HL-60/S4 (cell line): ENCODE results near the gene KRTAP12-4.
"Not testable (repeated sequence)": the region's sequence is repeated elsewhere in the genome, so short reads cannot be mapped to it uniquely, and the experiment has no call there.

Experiments
- in situ Hi-C: fragments of 300-500 bp; cut with MboI; formaldehyde crosslinking; loops from 2 replicates; pipeline ENCODE4 v1.14.3; 2022; ENCODE audit warnings: low sequenced_read_pairs

KRTAP12-4 gene, protein sequence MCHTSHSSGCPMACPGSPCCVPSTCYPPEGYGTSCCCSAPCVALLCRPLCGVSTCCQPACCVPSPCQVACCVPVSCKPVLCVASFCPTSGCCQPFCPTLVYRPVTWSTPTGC

DNA sequence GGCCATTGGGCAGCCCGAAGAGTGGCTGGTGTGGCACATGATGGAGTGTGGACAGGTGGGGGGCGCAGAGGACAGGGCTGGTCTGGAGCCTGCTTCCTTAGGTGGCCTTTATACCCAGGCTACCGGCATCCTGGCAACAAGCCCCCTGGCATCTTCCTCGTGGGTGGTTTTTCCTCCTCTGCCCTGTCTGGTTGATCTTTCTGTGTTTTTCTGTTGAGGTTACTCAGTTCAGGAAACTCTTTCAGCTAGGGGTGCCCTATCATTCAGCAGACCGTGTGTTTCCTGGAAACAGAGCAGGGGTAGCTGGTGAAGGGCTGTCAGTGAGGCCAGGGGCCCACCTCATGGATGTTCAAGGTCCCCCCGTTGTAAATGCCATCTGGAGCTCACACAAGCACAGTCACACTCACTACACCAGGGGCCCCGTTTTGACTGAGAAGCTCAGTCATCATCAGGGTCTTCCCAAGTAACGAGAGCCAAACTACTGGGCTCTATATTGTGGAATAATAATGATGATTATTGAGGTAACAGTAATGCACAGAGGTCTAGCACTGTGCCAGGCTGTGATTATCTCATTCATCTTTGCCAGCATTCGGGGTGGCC lies at the start of gene KRTAP12-4:
KRTAP12-4 (minus strand) TSS at position 84 of the 600 bp plus-strand sequence; CDS start at position 39, 45 bp downstream.
- in situ Hi-C loops = no loop called here

DNA sequence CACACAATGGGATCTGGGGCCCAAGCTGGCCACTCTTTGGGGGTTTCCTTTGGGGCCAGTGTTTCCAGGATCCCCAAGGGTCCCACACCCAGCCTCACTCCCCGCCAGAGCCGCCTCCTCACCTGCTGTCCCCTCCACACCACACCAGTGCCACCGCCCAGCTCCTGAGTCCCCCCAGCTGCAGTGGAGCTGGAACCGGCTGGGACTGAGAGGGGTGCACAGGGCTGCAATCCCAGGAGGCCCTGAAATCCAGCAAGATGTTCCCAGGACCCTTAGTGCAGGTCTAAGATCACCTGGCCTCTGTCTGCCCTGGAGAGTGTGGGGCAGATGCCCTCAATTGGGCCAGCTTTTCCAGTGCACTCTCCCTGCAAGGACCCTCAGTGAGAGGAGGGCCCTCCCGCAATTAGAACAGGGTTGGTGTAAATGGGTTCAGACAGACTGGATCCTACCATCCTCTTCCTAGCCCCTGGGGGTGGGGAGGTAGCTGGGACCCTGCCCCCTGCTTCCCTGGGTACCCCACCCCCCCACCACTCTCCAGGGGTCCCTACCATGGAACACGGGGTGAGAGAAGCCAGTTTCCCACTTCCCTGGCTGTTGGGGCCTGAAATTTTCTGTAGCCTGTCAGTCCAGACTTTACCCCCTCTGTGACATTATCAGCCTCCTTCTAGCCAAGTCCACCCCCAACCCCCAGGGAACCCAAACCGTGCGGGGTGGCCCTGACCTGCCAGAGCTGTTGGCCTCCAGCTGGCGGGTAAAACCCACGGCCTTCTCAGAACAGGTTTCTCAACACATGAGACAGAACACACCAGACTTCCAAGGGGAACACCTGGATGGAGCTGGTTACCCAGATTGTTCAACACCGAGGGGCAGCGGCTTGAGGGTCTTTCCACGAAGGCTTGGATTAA lies 49.5 kb upstream of the KRTAP12-4 start:
- in situ Hi-C loops = no loop called here

DNA sequence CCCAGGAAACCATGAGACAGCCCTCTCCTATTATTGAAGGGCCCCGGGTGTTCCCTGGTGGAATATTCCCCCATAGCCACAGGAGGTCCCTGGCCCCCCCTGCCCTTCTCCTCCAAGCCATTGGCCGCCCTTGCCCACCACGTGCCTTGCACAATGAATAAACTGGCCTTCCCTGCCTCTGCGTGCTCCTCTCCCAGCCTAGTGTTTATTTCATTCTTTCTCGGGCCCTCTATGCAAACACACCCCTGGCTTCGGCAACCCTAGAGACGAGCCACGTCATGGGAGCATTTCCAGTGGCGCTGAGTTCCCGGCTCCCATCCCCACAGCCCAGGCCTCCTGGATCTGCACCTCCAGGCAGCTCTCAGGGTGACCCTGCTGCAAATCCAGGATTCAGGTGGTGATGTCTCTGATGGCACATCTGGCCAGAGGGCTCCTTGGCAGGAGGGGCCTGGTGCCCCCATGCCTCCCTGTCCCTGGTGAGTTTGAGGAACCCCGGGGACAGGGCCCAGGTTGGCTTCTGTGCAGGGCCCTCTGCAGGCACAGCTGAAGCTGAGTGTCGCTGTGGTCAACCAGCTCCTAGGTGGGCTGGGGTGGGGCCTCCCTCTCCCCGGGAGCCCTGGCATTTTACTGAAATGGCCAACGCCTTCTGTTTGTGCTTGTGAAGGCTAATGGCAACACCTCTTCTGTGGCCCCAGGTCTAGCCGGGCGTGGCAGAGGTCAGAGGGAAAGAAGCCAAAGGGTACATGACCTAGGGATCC lies 48.7 kb upstream of the KRTAP12-4 start:
- in situ Hi-C loops = no loop called here

DNA sequence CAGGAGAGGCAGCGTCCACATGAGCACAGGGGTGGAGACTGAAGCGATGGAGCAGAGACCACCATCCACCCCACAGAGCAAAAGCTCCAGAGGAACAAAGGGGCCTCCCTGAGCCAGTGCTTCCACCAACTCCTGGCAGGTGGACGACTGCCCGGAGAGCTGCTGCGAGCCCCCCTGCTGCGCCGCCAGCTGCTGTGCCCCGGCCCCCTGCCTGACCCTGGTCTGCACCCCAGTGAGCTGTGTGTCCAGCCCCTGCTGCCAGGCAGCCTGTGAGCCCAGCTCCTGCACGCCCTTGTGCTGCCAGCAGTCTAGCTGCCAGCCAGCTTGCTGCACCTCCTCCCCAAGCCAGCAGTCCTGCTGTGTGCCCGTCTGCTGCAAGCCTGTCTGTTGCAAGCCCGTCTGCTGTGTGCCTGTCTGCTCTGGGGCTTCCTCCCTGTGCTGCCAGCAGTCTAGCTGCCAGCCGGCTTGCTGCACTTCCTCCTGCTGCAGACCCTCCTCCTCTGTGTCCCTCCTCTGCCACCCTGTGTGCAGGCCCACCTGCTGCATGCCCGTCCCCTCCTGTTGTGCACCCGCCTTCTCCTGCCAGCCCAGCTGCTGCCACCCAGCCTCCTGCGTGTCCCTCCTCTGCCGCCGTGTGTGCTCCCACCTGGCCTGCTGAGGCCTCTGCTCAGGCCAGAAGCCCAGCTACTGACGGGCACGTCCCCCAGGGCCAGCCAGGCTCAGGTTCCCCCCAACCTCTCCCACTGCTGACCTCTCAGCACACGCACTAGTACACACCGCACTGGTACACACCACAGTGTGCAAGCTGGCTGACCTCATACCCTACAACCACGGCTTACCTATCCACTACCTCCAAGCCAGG lies 47.9 kb upstream of the KRTAP12-4 start:
- in situ Hi-C loops = no loop called here

DNA sequence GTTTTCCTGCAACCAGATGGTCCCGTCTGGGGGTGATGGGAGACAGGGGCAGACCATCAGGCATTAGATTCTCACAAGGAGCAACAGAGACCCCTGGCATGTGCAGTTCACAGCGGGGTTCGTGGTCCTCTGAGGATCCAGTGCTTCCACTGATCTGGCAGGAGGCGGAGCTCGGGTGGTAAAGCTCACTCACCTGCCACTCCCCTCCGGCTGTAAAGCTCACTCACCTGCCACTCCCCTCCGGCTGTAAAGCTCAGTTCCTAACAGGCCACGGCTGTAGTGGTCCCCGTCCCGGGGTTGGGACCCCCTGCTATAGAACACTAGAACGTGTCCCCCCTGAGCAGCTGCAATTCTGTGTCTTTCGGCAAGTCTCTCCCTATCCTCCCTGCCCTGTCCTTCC lies 47.1 kb upstream of the KRTAP12-4 start:
- in situ Hi-C loops = no loop called here

DNA sequence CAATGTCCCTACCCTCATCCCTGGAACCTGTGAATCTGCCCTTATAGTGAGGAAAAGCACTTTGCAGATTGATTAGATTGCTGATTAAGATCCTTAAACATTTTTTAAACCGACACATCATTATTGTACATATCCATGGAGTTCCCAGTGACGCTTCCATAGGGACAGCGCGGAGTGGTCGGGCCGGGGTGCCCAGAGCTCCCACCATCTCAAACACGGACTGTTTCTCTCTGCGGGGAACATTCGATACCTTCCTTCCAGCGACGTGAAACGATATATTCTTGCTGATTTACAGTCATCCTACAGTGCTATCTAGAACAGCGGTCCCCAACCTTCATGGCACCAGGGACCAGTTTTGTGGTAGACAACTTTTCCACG lies 46.6 kb upstream of the KRTAP12-4 start:
- in situ Hi-C loops = no loop called here

DNA sequence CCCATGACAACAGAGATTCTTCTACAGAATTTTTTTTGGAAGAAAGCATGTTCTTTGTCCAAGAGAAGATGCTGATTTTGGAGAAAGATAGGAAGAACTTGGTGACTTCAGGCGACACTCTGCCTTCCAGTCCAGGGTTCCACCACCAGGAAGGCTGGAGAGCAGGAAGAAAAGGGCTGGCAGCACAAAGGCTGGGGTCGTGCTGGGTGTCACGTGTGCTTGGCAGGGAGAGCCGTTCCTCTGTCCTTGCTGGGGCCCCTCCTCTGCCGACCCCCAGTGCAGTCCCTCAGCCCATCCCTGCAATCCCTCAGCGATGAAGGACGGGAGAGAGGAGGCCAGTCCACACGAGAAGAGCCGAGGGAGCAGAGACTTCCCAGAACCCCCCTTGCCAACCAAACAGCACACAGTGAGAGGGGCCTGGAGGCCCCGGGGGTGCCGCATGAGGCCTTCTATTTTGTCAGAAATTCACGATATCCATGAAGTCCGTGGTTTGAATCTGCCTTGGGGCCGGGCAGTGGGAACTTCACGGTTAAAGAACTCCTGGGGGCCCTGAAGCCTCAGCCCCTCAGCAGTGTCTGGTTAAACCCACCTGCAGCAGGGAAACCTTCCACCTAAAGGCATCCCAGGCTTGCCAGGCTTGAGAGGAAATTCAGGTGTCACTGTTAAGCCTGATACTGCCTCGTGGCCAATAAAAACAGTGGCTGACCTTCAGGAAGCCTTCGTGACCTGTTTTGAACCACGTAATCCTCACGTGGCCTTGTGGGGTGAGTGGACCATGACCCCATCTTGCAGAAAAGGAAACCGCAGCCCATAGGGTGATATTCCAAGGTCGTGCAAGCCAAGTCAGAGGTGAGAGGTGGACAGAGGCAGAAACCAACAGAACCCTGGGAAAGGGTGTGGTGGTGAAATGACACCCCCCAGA lies 45.9 kb upstream of the KRTAP12-4 start:
- in situ Hi-C loops = no loop called here

DNA sequence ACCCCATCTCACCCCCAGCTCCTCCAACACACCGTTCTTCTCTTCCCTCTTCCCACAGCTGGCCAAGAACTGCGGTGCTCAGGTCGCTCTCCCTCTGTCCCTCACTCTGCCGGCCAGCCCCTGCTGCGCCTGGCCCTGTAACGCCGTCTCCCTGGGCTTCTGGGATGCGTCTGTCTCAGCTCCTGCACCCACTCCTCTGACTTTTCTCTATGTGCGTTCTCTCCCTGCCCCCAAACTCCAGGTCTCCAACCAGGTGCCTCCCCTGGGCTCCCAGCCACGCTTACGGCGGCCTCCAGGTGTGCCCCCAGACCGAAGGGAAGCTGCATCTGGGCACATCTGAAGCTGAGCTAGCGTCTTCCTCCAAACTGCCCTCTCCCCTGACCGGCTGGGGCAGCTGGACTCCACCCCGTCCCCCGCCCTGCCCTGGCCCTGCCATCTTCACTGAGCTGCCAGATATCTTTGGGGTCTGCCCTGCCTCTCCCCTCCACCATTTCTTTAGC lies 45.1 kb upstream of the KRTAP12-4 start:
- in situ Hi-C loops = no loop called here

DNA sequence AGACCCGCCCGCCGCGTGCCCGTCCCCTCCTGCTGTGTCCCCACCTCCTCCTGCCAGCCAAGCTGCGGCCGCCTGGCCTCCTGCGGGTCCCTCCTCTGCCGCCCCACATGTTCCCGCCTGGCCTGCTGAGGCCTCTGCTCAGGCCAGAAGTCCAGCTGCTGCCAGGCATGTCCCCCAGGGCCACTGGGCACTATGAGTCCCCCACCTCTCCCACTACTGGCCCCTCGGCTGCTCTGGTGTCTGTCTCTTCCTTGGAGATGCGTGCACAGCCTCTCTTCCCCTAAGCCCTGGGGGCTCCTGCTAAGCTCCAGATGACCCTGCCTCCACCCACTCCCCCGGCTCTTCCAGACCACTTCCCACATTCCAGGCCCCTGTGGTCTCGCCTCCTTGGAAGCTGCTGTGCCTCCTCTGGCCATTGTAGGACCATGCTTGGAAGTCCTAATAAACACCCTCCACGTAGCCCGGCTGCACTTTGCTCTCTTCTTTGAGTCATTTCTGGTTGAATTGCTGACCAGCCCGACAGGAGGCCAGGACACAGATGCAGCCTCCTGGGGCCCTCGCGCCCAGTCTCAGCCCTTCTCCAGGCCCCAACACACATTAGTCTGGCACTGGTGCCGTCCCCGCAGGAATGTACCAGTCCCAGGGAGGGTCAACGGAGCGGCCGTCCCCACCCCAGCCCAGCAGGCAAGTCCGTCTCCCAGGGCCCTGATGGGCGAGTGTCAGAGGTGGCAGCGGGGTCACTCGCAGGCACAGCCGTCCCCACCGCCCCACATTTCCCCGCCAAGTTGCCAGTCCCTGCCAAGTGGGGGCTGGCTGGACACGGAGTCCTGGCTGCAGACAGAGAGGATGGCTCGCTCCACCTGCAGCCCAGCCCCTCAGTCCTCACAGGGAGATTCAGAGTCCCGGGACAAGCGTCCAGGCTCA lies 43.6 kb upstream of the KRTAP12-4 start:
- in situ Hi-C loops = no loop called here

DNA sequence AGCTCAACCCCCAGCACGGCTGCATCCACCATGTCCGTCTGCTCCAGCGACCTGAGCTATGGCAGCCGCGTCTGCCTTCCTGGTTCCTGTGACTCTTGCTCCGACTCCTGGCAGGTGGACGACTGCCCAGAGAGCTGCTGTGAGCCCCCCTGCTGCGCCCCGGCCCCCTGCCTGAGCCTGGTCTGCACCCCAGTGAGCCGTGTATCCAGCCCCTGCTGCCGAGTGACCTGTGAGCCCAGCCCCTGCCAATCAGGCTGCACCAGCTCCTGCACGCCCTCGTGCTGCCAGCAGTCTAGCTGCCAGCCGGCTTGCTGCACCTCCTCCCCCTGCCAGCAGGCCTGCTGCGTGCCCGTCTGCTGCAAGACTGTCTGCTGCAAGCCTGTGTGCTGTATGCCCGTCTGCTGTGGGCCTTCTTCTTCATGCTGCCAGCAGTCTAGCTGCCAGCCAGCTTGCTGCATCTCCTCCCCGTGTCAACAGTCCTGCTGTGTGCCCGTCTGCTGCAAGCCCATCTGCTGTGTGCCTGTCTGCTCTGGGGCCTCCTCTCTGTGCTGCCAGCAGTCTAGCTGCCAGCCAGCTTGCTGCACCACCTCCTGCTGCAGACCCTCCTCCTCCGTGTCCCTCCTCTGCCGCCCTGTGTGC lies 42.8 kb upstream of the KRTAP12-4 start, which contains the start of gene KRTAP10-12:
KRTAP10-12 (plus strand) TSS at position 1 of the 639 bp plus-strand sequence; CDS start at position 31, 30 bp downstream.
- in situ Hi-C loops = not testable (repeated sequence)

DNA sequence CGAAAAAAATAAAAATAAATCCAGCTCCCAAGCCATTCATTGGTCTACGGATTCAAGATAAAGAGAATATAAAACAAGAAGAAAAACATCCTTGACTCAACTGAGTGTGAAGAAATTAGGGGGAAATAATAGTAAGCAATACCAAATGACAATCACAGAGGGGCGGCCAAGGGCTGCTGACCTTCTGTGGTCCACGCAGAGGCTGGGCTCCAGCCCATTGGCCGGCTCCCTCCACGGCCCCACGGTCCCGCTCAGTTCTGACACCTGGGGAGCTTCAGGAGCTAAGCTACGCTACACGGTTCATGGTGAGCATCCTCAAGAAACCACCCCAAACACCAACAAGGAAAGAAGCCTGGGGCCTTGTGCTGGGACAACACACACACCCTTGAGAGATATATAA lies 42.1 kb upstream of the KRTAP12-4 start:
- in situ Hi-C loops = no loop called here

DNA sequence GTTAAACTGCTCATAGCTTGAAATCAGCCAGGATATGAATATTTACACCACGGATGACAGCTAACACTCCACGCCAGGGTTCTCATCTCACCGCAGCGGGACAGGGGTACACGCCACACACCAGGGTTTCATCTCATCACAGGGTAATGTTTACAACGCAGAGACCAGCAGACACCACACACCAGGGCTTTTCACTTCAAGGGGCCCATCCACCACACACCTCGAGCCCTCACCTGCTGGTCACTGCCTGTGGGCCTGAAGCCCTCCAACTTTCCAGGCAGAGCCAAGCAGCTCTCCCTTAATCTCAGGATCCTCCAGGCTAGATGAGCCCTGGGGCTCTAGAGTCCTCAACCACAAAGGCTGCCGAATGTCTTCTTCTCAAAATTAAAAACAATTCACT lies 41.2 kb upstream of the KRTAP12-4 start:
- in situ Hi-C loops = no loop called here

DNA sequence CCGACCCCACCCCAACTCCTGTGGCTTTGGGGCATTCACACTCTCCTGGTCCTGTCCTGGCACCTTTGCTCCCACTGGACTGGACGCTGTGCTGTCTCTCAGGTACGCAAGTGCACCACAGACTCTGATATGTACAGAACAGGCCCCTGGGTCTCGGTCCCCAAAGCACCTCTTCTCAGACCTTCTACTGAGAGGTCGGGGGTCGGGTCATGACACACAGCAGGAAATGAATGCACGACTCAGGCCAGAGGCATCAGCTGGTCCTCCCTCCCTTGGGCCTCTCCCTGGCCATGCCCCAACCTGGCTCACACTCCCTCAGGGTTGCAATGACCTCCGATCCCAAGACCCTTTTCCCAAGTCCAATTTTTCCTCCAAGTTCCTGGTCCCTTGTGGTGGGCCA lies 40.7 kb upstream of the KRTAP12-4 start:
- in situ Hi-C loops = no loop called here

DNA sequence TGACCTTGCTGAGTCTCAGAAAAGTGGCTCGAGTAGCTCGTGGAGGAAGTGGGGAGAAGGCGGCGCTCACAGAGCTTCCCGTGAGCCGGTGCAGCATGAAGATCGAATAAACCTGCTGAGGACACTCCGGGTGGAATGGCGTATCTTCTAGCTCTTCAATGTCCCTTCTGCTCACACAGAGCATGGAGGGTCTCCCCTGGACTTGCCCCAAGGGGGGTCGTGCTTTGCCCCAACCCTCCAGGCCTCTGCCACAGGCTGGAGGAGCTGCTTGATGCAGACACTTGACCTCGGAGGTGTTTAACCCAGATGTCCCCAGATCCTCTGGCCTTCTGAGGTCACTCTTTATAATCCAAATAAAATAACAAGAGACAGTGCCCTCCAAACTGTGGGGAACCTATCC lies 40.3 kb upstream of the KRTAP12-4 start:
- in situ Hi-C loops = no loop called here

DNA sequence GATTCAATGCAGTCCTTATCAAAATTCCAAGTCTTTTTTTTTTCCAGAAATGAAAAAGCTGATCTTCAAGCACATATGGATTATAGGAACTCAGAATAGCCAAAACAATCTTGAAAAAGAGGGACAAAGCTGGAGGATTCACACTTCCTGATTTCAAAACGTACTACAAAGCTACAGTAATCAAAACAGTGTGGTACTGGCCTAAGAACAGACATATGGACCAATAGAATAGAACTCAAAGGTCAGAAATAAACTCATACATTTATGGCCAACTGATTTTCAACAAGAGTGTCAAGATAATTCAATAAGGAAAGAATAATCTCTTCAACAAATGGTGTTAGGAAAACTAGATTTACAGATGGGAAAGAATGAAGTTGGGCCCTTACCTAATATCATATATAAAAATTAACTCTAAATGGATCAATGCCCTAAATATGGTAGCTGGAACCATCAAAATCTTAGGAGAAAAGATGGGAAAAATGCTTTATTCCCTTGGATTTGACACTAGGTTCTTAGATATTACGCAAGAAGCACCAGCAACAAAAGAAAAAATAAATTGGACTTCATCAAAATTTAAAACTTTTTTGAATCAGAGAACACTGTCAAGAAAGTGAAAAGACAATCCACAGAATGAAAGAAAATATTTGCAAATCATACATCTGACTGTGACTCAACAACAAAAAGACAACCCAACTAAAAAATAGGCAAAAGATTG lies 38.5 kb upstream of the KRTAP12-4 start:
- in situ Hi-C loops = no loop called here

DNA sequence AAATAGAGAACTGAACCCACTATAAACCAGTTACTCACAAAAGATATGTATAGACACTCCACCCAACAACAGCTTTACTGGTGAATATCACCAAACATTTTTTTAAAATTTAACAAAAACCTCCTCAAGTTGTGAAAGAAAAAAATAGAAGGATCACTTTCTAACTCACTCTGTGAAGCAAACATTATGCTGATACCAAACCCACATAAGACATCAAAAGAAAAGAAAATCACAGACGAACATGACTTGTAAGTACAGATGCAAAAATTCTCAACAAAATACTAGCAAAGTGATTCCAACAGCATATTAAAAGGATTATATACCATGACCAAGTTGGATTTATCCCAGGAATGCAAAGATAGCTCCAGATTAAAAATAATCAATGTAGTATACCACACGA lies 37.2 kb upstream of the KRTAP12-4 start:
- in situ Hi-C loops = no loop called here

DNA sequence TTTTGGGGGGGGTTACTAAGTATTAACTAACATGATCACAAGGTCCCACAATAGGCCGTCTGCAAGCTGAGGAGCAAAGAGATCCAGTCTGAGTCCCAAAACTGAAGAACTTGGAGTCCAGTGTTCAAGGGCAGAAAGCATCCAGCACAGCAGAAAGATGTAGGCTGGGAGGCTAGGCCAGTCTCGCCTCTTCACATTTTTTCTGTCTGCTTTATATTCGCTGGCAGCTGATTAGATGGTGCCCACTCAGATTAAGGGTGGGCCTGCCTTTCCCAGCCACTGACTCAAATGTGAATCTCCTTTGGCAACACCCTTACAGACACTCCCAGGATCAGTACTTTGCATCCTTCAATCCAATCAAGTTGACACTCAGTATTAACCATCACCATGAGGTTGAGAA lies 35.3 kb upstream of the KRTAP12-4 start:
- in situ Hi-C loops = not testable (repeated sequence)
